DOHH2 (cell line): Measurements from ENCODE around the gene PSME4.
"Not testable (repeated sequence)": the region's sequence is repeated elsewhere in the genome, so short reads cannot be mapped to it uniquely, and the experiment has no call there.

Experiments
- H3F3A ChIP-seq: fragments of 200-600 bp; sonication (generic), shearing (Covaris generic); 2 replicates; pipeline ENCODE4 v1.6.0; 2016; ENCODE audit warnings: antibody characterized with exemption, mild to moderate bottlenecking; ENCODE audit not compliant: control insufficient read depth, insufficient read depth
- H3K27ac ChIP-seq: fragments of 200-600 bp; sonication (generic); 2 replicates; pipeline ENCODE4 v1.5.1; 2014; ENCODE audit warnings: low read depth, mild to moderate bottlenecking, low read length, moderate library complexity
- H3K27me3 ChIP-seq: fragments of 200-600 bp; sonication (generic); 2 replicates; pipeline ENCODE4 v1.6.1; 2014; ENCODE audit warnings: mild to moderate bottlenecking, low read length, mixed read lengths; ENCODE audit not compliant: control insufficient read depth
- H3K36me3 ChIP-seq: fragments of 200-600 bp; sonication (generic); 2 replicates; pipeline ENCODE4 v1.6.1; 2014; ENCODE audit warnings: mild to moderate bottlenecking, low read length, moderate library complexity, mixed read lengths; ENCODE audit not compliant: control insufficient read depth
- H3K4me1 ChIP-seq: fragments of 200-600 bp; sonication (generic); 2 replicates; pipeline ENCODE4 v1.6.1; 2014; ENCODE audit warnings: mild to moderate bottlenecking, low read length, mixed read lengths; ENCODE audit not compliant: control insufficient read depth
- H3K4me2 ChIP-seq: fragments of 200-600 bp; sonication (generic); 2 replicates; pipeline ENCODE4 v1.6.0; 2014; ENCODE audit warnings: mild to moderate bottlenecking, low read length, moderate library complexity
- H3K4me3 ChIP-seq: fragments of 200-600 bp; sonication (generic); 2 replicates; pipeline ENCODE4 v1.5.1; 2014; ENCODE audit warnings: mild to moderate bottlenecking, low read length, mixed read lengths
- H3K79me2 ChIP-seq: fragments of 200-600 bp; sonication (generic); 2 replicates; pipeline ENCODE4 v1.6.1; 2014; ENCODE audit warnings: mild to moderate bottlenecking, low read length, mixed read lengths; ENCODE audit not compliant: control insufficient read depth
- H3K9me2 ChIP-seq: fragments of 200-600 bp; sonication (generic); replicated peaks from 2 replicates; pipeline ENCODE4 v1.6.1; 2014; ENCODE audit warnings: mild to moderate bottlenecking, low read length, mixed read lengths; ENCODE audit not compliant: control insufficient read depth
- H3K9me3 ChIP-seq: fragments of 200-600 bp; sonication (generic); 2 replicates; pipeline ENCODE4 v1.6.1; 2014; ENCODE audit warnings: antibody characterized with exemption, low read length, mixed read lengths; ENCODE audit not compliant: control insufficient read depth, insufficient read depth
- H4K20me1 ChIP-seq: fragments of 200-600 bp; sonication (generic); 2 replicates; pipeline ENCODE4 v1.6.0; 2014; ENCODE audit warnings: low read depth, mild to moderate bottlenecking, antibody characterized with exemption, low read length, moderate library complexity; ENCODE audit not compliant: control insufficient read depth, insufficient read depth
- EZH2phosphoT487 ChIP-seq: fragments of 200-600 bp; sonication (generic); IDR thresholded peaks from 2 replicates; pipeline ENCODE4 v1.6.1; 2017; ENCODE audit warnings: borderline replicate concordance, mild to moderate bottlenecking, antibody characterized with exemption, low read length, moderate library complexity, mixed read lengths
- TF ChIP-seq, protein P1 (sequence below): fragments of 200-600 bp; sonication (generic); IDR thresholded peaks from one replicate; pipeline ENCODE4 v1.5.1; 2014; ENCODE audit warnings: antibody characterized with exemption, mild to moderate bottlenecking, low read depth, low read length; ENCODE audit not compliant: poor library complexity, severe bottlenecking

The PSME4 gene

DNA sequence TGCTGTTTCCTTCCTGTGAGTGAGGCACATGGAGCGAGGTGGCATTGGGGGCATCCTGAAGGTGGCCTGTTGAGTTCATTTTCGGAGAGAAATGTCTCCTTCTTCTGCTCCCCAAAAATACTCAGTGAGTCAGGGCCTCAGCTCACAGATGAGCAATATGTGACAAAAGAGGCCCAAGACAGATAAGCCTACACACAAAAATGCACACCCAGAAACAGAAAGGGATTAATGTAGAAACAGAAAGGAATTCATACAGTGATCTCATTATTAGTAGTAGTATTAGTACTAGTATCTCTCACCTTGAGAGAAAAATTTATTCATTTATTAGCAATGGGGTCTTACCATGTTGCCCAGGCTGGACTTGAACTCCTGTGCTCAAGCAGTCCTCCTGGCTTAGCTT lies 116.1 kb downstream of the PSME4 start:
- no peak for TF ChIP-seq EZH2phosphoT487
- TF ChIP-seq, protein P1, sequence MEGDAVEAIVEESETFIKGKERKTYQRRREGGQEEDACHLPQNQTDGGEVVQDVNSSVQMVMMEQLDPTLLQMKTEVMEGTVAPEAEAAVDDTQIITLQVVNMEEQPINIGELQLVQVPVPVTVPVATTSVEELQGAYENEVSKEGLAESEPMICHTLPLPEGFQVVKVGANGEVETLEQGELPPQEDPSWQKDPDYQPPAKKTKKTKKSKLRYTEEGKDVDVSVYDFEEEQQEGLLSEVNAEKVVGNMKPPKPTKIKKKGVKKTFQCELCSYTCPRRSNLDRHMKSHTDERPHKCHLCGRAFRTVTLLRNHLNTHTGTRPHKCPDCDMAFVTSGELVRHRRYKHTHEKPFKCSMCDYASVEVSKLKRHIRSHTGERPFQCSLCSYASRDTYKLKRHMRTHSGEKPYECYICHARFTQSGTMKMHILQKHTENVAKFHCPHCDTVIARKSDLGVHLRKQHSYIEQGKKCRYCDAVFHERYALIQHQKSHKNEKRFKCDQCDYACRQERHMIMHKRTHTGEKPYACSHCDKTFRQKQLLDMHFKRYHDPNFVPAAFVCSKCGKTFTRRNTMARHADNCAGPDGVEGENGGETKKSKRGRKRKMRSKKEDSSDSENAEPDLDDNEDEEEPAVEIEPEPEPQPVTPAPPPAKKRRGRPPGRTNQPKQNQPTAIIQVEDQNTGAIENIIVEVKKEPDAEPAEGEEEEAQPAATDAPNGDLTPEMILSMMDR = no peak
- H4K20me1 ChIP-seq = no peaks in the 10 kb centered on the region; the same call in 1 of the 2 replicates

DNA sequence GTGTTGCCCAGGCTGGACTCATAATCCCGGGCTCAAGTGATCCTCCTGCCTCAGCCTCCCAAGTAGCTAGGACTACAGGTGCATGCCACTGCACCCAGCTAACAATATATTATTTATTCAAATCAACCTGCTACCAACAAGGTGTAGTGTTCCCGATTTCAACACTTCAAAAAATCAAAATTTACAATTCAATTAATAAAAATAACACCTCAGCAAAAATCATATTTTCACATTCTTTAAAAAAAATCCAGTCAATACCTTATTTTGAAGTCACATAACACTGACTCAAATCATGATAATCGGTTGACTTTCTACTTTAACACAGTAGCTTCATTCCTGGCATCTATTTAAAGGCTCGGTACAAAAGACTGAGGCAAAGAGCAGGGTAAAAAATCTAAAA lies 118.3 kb downstream of the PSME4 start:
- H3K4me2 ChIP-seq = no peak overlapping the region
- TF ChIP-seq, protein P1 = no peak
- no peak for TF ChIP-seq EZH2phosphoT487
- H3K9me2 ChIP-seq = no peaks in the 10 kb centered on the region
- H3F3A ChIP-seq = 0 out of 2 replicates have a peak, but pooled peaks cover 4% of the 10 kb centered on the region
- no peaks in the 10 kb centered on the region for H3K9me3 ChIP-seq
- H3K27me3 ChIP-seq = no peaks in the 10 kb centered on the region
- H4K20me1 ChIP-seq = no peaks in the 10 kb centered on the region; the same call in 1 of the 2 replicates
- no peaks in the 10 kb centered on the region for H3K79me2 ChIP-seq
- H3K4me3 ChIP-seq = no peak overlapping the region
- peaks cover 22% of the 10 kb centered on the region for H3K36me3 ChIP-seq
- no peaks in the 10 kb centered on the region for H3K4me1 ChIP-seq
- H3K27ac ChIP-seq = no peak overlapping the region

More for the DNA sequence above, 116.1 kb downstream of the PSME4 start:
- Histone ChIP-seq H3K4me1 (no peaks in the 10 kb centered on the region), H3K27me3 (no peaks in the 10 kb centered on the region), H3K79me2 (no peaks in the 10 kb centered on the region), H3K9me3 (no peaks in the 10 kb centered on the region), H3K36me3 (peaks cover 22% of the 10 kb centered on the region), H3K9me2 (no peaks in the 10 kb centered on the region), H3K4me3 (no peak overlapping the region), H3F3A (no peaks in the 10 kb centered on the region), H3K27ac (no peak overlapping the region), H3K4me2 (no peak overlapping the region)

DNA sequence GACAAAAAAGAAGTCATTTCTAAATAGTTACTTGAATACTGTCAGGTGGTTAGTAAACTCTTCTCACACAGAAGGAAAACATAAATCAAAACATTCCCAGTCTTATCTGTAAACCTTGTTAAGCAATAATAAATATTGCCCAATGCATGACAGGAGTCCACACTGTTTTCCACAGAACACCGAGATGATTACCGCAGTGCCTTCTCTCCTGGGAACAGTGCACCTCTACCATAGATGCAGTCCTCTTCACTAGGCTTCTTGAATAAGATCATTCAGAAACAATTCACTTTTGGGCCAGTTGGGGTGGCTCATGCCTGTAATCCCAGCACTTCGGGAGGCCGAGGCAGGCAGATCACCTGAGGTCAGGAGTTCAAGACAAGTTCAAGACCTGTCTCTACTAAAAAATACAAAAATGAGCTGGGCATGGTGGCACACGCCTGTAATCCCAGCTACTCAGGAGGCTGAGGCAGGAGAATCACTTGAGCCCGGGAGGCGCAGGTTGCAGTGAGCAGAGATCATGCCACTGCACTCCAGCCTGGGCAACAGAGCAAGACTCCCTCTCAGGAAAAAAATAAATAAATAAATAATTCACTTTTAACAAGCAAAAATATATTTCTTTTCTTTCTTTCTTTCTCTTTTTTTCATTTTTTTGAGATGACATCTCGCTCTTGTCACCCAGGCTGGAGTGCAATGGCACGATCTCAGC lies 119.6 kb downstream of the PSME4 start:
- H4K20me1 ChIP-seq, H3K27ac ChIP-seq, H3K4me3 ChIP-seq, H3K9me3 ChIP-seq, H3K4me2 ChIP-seq, H3F3A ChIP-seq, H3K4me1 ChIP-seq, H3K27me3 ChIP-seq, H3K79me2 ChIP-seq, H3K9me2 ChIP-seq: not testable (repeated sequence)
- peaks cover 22% of the 10 kb centered on the region for H3K36me3 ChIP-seq

DNA sequence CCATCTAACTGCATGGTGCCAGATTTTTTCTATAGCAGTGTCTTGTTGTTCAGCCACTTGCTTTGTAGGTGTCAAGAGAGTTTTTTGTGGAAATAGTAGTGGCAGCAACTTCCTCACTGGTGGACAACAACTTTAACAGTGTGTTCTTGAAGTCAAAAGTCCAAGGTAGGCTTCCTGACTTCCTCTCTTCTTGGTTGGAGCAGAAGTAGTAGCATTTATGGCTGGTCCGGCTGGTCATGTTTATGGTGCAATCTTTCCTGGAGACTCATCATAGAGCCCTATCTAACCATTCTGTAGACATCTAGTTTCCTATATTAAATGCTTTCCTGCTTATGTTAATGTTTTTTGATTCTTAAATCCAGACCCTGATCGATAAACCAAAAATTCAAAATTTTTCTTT lies 122.7 kb downstream of the PSME4 start:
- TF ChIP-seq, protein P1 = no peak
- TF ChIP-seq EZH2phosphoT487 = no peak
- H3K27ac ChIP-seq = no peak overlapping the region
- H3K9me3 ChIP-seq = no peaks in the 10 kb centered on the region
- no peaks in the 10 kb centered on the region for H4K20me1 ChIP-seq
- H3K36me3 ChIP-seq = peaks cover 3% of the 10 kb centered on the region
- H3K4me1 ChIP-seq = no peaks in the 10 kb centered on the region
- H3K27me3 ChIP-seq = no peaks in the 10 kb centered on the region
- 0 out of 2 replicates have a peak, but pooled peaks cover 4% of the 10 kb centered on the region for H3F3A ChIP-seq
- H3K4me2 ChIP-seq = no peak overlapping the region
- H3K4me3 ChIP-seq = no peak overlapping the region
- H3K9me2 ChIP-seq = no peaks in the 10 kb centered on the region
- H3K79me2 ChIP-seq = no peaks in the 10 kb centered on the region
